Osteocyte (in vitro differentiated cells): ENCODE results near the gene HNF1B. TPM values are rescaled to one million over a fixed set of nuclear protein-coding genes. Genes with fewer than 3 reads are reported as not detected.
"Not testable (repeated sequence)": the region's sequence is repeated elsewhere in the genome, so short reads cannot be mapped to it uniquely, and the experiment has no call there.

Experiments
- DNase-seq: peaks from one replicate; pipeline ENCODE4 v3.0.0; 2021; ENCODE audit warnings: mixed read lengths; ENCODE audit not compliant: unreplicated experiment; ENCODE audit errors: extremely low spot score
- H3K27ac Mint-ChIP-seq: one replicate; pipeline ENCODE4 v1.8.0; 2021; ENCODE audit warnings: mild to moderate bottlenecking, mixed read lengths; ENCODE audit not compliant: unreplicated experiment
- H3K27me3 Mint-ChIP-seq: one replicate; pipeline ENCODE4 v1.8.0; 2021; ENCODE audit warnings: mixed read lengths; ENCODE audit not compliant: unreplicated experiment
- H3K36me3 Mint-ChIP-seq: one replicate; pipeline ENCODE4 v1.8.0; 2021; ENCODE audit warnings: mixed read lengths; ENCODE audit not compliant: unreplicated experiment
- H3K4me1 Mint-ChIP-seq: one replicate; pipeline ENCODE4 v1.8.0; 2021; ENCODE audit warnings: mixed read lengths; ENCODE audit not compliant: unreplicated experiment
- H3K4me3 Mint-ChIP-seq: one replicate; pipeline ENCODE4 v1.8.0; 2021; ENCODE audit warnings: mild to moderate bottlenecking, moderate library complexity, mixed read lengths; ENCODE audit not compliant: unreplicated experiment
- H3K9me3 Mint-ChIP-seq: one replicate; pipeline ENCODE4 v1.8.0; 2021; ENCODE audit warnings: mixed read lengths; ENCODE audit not compliant: unreplicated experiment
- total RNA-seq: library from RNA; stranded (reverse); gene quantifications from 2 replicates; pipeline ENCODE4 v1.2.1, GENCODE V29; 2021
- TF ChIP-seq, protein P1 (sequence below): fragments of 200-600 bp; sonication (generic); IDR thresholded peaks from 2 replicates; pipeline ENCODE4 v1.5.0; 2021; ENCODE audit warnings: antibody characterized with exemption, mild to moderate bottlenecking, moderate library complexity

Gene HNF1B
- total RNA-seq, 1 donor from 2014 or later = 8.1 TPM

DNA sequence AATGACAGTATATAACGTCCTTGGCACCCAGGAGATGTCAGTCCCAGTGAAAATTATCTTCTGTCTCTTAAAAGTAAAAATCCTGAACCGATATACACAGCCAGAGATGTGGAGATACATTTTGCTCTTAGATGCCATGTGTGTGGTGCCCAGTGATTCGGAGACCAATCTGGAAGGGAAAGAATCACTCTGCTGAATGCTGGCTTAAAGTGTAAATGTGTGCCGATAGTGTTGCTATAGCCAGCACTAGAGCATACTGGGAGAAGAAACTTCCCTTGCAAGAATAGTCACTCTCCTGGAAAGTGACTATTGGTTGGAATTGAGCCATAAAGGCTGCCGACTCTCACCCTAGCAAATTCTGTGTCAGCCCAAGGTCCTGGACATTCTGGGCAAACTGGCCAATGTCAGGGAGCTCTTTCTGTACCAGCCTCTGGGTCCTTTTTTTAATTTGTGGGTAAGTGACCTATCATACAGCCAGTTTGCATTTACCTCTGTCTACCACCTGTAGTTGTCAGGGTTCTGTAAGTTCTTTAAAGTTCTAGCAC lies 44.2 kb upstream of the HNF1B start:
- DNase-seq = peak; percentile 48
- Mint-ChIP-seq H3K27ac (no peak overlapping the region), H3K4me1 (peaks cover 28% of the 10 kb centered on the region), H3K9me3 (peaks cover under 1% of the 10 kb centered on the region), H3K4me3 (no peak overlapping the region), H3K27me3 (no peaks in the 10 kb centered on the region), H3K36me3 (no peaks in the 10 kb centered on the region)
- TF ChIP-seq, protein P1, sequence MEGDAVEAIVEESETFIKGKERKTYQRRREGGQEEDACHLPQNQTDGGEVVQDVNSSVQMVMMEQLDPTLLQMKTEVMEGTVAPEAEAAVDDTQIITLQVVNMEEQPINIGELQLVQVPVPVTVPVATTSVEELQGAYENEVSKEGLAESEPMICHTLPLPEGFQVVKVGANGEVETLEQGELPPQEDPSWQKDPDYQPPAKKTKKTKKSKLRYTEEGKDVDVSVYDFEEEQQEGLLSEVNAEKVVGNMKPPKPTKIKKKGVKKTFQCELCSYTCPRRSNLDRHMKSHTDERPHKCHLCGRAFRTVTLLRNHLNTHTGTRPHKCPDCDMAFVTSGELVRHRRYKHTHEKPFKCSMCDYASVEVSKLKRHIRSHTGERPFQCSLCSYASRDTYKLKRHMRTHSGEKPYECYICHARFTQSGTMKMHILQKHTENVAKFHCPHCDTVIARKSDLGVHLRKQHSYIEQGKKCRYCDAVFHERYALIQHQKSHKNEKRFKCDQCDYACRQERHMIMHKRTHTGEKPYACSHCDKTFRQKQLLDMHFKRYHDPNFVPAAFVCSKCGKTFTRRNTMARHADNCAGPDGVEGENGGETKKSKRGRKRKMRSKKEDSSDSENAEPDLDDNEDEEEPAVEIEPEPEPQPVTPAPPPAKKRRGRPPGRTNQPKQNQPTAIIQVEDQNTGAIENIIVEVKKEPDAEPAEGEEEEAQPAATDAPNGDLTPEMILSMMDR = no peak

DNA sequence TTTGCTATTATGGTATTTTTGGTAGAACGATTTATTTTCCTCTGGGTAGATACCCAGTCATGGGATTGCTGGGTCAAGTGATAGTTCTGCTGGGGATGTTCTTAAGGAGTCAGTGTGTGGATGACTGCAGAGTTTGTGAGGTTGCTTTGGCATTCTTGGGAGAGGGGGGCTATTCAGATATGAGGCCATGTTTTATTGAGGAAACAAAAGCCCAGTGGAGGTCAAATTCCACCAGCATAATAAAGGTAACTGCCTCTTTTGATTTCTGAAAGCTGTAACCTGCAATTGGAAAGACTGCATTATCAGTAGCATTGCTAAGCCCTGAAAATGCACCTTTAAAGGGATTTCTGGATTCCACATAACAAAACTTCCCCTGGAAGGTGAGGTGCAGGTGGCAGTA lies 43.7 kb upstream of the HNF1B start:
- DNase-seq = peak; percentile 5
- Mint-ChIP-seq H3K27me3 (no peaks in the 10 kb centered on the region), H3K4me3 (no peak overlapping the region), H3K36me3 (peaks cover 1% of the 10 kb centered on the region), H3K9me3 (peaks cover 6% of the 10 kb centered on the region), H3K4me1 (peaks cover 28% of the 10 kb centered on the region), H3K27ac (no peak overlapping the region)
- TF ChIP-seq, protein P1 = no peak

DNA sequence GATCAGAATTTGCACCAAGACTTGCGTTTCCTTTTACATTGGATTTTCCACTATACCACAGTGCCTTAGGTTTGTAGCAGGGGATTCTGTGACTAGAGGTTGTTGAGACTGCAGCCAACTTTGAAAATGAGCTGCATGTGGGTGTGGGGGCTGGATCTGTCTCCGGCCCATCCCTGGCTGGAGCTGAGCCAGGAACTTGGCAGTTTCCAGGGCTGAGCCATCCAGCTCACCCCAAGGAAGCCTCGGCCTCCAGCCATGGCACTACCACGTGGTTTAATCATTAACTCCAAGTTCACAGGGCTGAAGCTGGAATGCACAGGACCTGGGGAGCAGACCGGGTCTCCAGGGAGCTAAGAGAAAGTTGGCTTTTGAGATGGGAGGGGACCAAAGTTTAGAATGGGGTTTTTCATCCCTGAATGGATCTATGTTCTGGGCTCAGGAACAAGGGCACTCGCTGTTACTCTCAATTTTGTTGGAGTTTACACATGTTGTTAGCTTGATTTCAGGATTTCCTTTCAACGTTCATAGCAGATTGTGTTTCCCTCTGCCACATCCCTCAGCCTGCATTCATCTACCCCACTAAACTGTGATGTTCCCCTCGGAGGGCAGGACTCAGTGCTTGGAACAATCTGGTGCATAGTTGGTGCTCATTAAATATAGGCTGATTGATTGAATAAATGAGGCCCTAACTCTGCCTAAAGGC lies 42.3 kb upstream of the HNF1B start:
- Mint-ChIP-seq H3K27ac (peak overlapping the region; percentile 83), H3K4me3 (no peak overlapping the region), H3K27me3 (no peaks in the 10 kb centered on the region), H3K9me3 (peaks cover 7% of the 10 kb centered on the region), H3K36me3 (peaks cover 2% of the 10 kb centered on the region), H3K4me1 (peaks cover 24% of the 10 kb centered on the region)
- TF ChIP-seq, protein P1 = no peak
- DNase-seq = peak; percentile 90

DNA sequence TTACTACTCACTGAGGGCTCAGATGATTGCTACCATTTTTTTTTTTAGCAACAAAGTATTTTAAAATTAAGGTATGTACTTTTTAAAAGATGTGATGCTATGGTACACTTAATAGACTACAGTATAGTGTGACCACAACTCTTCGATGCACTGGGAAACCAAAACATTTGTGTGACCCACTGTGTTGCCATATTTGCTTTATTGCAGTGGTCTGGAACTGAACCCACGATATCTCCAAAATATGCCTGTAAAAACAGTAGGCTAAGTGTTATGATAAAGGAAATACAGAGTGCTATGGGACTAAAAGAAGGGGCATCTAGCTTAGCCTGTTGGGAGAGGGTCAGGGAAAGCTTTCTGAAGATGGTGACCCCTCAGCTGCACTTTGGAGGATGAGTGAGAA lies 41.6 kb upstream of the HNF1B start:
- no peak for DNase-seq
- Mint-ChIP-seq H3K9me3 (peaks cover 7% of the 10 kb centered on the region), H3K27me3 (no peaks in the 10 kb centered on the region), H3K4me1 (peaks cover 24% of the 10 kb centered on the region), H3K4me3 (no peak overlapping the region), H3K36me3 (peaks cover 2% of the 10 kb centered on the region), H3K27ac (peak overlapping the region; percentile 83)
- TF ChIP-seq, protein P1 = no peak

DNA sequence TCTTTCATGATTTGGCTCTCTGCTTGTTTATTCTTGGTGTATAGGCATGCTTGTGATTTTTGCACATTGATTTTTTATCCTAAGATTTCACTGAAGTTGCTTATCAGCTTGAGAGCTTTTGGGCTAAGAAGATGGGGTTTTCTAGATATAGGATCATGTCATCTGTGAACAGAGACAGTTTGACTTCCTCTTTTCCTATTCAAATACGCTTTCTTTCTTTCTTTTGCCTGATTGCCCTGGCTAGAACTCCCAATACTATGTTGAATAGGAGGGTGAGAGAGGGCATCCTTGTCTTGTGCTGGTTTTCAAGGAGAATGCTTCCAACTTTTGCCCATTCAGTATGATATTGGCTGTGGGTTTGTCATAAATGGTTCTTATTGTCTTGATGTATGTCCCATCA lies 37.6 kb upstream of the HNF1B start:
- H3K36me3 Mint-ChIP-seq, H3K4me3 Mint-ChIP-seq, H3K27me3 Mint-ChIP-seq, H3K27ac Mint-ChIP-seq, DNase-seq, H3K9me3 Mint-ChIP-seq: not testable (repeated sequence)
- H3K4me1 Mint-ChIP-seq = peaks cover 41% of the 10 kb centered on the region
